AG04449 (cell line): ENCODE results near the gene UBE2J2.

Experiments used
- CTCF ChIA-PET: fragments of 350-600 bp; formaldehyde crosslinking; extraction: SDS; loops from one replicate; lab custom pipeline; 2021; ENCODE audit warnings: antibody characterized with exemption; lab: Yijun Ruan, JAX
- POLR2A ChIA-PET: fragments of 400-600, 350-600 bp; formaldehyde crosslinking; extraction: SDS; loops from one replicate; lab custom pipeline; 2020; ENCODE audit warnings: antibody characterized with exemption, inconsistent platforms; lab: Yijun Ruan, JAX
- DNase-seq: peaks from one replicate; pipeline ENCODE4 v3.0.0-alpha.2; 2010; ENCODE audit warnings: low read depth, low spot score
- H3K4me3 ChIP-seq: 2 replicates; pipeline ENCODE4 v1.5.1; 2011; ENCODE audit warnings: low read depth, mild to moderate bottlenecking, control low read depth, low read length
- TF ChIP-seq, protein P1 (sequence below): IDR thresholded peaks from one replicate; pipeline ENCODE4 v1.5.1; 2011; ENCODE audit warnings: mild to moderate bottlenecking, moderate library complexity, low read length, control low read depth, inconsistent platforms; ENCODE audit not compliant: insufficient read depth; ENCODE audit errors: missing control alignments

UBE2J2 gene

DNA sequence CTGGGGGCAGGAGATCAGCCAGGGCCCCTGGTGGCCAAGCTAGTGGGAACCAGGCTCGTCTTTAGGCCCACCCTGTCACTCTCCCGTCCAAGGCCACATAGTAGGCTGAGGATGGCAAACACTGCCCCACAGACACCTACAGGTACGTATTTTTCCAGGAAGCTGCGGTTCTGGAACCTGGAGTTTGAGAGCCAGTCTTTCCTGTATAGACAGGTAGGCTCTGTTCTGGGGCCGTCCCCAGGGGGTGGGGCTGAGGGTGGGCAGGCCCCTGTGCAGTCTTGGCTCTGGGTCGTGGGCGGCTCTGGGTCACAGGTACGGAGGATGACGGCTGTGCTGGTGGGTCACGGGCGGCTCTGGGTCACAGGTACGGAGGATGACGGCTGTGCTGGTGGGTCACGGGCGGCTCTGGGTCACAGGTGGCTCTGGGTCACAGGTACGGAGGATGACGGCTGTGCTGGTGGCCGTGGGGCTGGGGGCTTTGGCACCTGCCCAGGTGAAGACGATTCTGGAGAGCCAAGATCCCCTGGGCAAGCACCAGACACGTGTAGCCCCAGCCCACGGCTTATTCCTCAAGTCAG is 36.9 kb upstream of the UBE2J2 start:
- DNase-seq, result no peak
- H3K4me3 ChIP-seq, result no peak overlapping the region
- TF ChIP-seq, protein P1, sequence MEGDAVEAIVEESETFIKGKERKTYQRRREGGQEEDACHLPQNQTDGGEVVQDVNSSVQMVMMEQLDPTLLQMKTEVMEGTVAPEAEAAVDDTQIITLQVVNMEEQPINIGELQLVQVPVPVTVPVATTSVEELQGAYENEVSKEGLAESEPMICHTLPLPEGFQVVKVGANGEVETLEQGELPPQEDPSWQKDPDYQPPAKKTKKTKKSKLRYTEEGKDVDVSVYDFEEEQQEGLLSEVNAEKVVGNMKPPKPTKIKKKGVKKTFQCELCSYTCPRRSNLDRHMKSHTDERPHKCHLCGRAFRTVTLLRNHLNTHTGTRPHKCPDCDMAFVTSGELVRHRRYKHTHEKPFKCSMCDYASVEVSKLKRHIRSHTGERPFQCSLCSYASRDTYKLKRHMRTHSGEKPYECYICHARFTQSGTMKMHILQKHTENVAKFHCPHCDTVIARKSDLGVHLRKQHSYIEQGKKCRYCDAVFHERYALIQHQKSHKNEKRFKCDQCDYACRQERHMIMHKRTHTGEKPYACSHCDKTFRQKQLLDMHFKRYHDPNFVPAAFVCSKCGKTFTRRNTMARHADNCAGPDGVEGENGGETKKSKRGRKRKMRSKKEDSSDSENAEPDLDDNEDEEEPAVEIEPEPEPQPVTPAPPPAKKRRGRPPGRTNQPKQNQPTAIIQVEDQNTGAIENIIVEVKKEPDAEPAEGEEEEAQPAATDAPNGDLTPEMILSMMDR, result no peak
- POLR2A ChIA-PET, result interaction anchor here (0.7 to 1.2 kb wide), 2 partner anchors 10 to 16 kb away, joined by 3 read pairs; no protein-coding TSS in a partner anchor
- CTCF ChIA-PET, result interaction anchor here (0.7 to 1.5 kb wide), 4 partner anchors 8 to 189 kb away, joined by 3 to 6 read pairs (median 3); partner anchors contain the start of gene AURKAIP1

DNA sequence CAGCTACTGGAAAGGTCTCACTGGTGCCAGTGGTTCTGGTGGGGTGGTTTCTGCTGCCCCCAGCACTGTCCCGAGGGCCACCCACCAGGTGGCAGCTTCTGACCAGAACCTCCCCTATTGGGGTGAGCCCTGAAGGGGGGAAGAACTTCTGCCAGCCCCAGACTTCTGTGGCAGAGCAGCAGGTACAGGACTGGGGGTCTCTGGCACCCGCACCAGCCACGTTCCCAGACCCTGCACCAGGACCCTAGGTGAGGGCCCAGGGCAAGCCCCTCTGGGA is 36.4 kb upstream of the UBE2J2 start:
- DNase-seq, result no peak
- POLR2A ChIA-PET, result interaction anchor here (0.7 to 1.1 kb wide), 2 partner anchors 16 to 65 kb away, joined by 3 read pairs; partner anchors contain the start of gene AURKAIP1
- H3K4me3 ChIP-seq, result peak overlapping the region; percentile 69
- CTCF ChIA-PET, result interaction anchor here (0.6 to 1.5 kb wide), 4 partner anchors 9 to 188 kb away, joined by 3 to 6 read pairs (median 3); partner anchors contain the start of gene AURKAIP1
- TF ChIP-seq, protein P1, result no peak

DNA sequence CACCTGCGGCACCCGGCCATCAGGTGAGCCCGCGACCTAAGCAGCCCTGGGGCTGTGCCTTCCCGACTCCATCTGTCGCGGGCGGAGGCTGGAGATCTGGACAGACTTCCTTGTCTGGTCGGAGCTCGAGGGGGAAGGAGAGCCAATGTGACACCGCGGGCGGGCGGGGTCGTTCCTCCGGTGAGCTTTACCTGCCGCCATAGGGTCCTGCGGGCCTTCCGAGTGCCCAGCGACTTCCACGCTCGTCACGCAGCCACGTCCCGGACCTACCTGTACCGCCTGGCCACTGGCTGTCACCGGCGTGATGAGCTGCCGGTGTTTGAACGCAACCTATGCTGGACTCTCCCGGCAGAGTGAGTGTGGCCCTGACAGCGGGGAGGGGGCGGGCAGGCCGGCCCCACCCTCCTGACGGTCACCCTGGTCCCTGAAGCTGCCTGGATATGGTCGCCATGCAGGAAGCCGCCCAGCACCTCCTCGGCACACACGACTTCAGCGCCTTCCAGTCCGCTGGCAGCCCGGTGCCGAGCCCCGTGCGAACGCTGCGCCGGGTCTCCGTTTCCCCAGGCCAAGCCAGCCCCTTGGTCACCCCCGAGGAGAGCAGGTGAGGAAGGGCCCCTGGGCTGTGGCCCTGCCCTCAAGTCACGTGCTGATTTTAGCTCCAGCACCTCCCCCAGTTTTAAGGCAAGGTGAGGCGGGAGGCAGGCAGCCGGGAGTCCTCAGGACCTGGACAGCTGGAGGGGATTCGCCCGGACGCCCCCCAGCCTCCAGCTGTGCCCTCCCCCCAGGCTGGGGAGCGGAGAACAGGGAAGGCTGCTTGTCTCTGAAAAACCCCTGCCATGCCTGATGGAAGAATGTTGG is 35.8 kb upstream of the UBE2J2 start:
- DNase-seq, result no peak
- ChIA-PET CTCF (interaction anchor here (0.6 to 1.5 kb wide), 8 partner anchors 9 to 187 kb away, joined by 3 to 6 read pairs (median 3); partner anchors contain the start of gene AURKAIP1), POLR2A (interaction anchor here (0.7 to 1.1 kb wide), 3 partner anchors 9 to 66 kb away, joined by 3 to 4 read pairs (median 3); partner anchors contain the start of gene AURKAIP1)
- peak overlapping the region; percentile 69 for H3K4me3 ChIP-seq
- TF ChIP-seq, protein P1, result no peak

DNA sequence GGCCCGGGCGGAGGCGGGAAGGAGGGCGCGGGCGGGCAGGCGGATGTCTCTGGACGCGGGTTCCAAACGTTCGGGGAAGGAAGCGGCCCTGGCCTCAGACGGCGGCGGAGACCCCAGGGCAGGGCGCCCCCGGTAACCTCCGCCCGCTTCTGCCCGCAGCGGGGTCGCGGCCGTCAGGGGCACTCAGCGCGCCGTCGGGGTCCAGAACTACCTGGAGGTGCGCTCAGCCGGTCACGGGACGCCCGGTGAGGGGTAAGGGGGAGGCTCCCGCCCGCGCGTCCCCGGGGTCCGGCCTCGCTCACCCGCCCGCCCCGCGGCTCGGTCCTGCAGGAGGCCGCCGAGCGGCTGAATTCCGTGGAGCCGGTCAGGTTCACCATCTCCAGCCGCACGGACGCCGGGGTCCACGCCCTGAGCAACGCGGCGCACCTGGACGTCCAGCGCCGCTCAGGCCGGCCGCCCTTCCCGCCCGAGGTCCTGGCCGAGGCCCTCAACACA is 35.1 kb upstream of the UBE2J2 start:
- ChIA-PET POLR2A (interaction anchor here (0.7 to 1.0 kb wide), 2 partner anchors 10 to 24 kb away, joined by 3 to 4 read pairs; no protein-coding TSS in a partner anchor), CTCF (interaction anchor here (0.6 to 1.5 kb wide), 5 partner anchors 10 to 187 kb away, joined by 3 to 6 read pairs (median 3); no protein-coding TSS in a partner anchor)
- no peak for DNase-seq
- peak overlapping the region; percentile 69 for H3K4me3 ChIP-seq
- TF ChIP-seq, protein P1, result no peak

DNA sequence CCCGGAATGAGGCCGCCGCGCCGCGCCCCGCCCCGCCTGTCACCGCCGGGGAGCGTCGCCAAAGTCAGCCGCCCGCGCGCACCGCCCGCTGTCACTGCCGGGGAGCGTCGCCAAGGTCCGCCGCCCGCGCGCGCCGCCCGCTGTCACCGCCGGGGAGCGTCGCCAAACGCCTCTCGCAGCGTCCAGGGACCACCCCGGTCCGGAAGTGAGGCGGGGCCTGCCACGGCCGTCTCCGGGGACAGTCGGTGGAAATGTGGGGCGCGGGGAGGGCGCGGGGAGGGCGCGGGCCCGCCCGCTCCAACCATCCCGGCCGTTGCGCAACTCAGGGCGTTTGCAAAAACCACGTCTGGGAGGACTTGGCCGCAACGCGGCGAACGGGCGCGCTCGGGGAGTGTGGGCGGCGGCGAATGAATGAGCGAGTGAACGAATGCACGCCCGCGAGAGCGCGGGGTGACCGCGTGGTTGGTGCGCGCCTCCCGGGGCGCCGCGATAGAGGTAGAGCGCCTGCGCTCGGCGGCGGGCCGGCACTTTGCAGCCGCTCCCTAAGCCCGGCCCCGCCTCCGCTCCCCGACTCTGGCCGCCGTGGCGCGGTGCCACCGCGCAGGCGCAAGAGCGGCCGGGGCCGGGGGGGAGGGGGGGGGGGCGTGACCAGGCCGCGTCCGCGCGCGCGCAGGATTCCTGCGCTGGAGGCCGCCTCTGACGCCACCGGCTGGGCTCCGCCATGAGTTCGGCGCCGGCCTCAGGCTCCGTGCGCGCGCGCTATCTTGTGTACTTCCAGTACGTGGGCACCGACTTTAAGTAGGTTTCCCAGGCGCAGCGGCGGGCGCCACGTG is 34.5 kb upstream of the UBE2J2 start, which contains the start of the genes ACAP3 and PUSL1:
TSS of gene ACAP3 (minus strand) at position 8 of the 833 bp plus-strand sequence. CDS start 115 bp downstream, outside the sequence.
TSS of gene PUSL1 (plus strand) at position 675 of the 833 bp plus-strand sequence. CDS start at position 722, 47 bp downstream.
- peak within 1 kb of the TSS; percentile 69 for H3K4me3 ChIP-seq
- CTCF ChIA-PET, result no interaction called here
- TF ChIP-seq, protein P1, result no peak
- DNase-seq, result peak; percentile 63
- POLR2A ChIA-PET, result no interaction called here
